T-cell (primary cell): ENCODE measurements around the gene CCDC85B. TPM values are rescaled to one million over a fixed set of nuclear protein-coding genes. Genes with fewer than 3 reads are reported as not detected.
A peak's percentile ranks its signal among the peaks of the same experiment; 100 is the strongest.
"Not testable (repeated sequence)": the region's sequence is repeated elsewhere in the genome, so short reads cannot be mapped to it uniquely, and the experiment has no call there.

Experiments
- ATAC-seq, 4 experiments: fragments of 200-7000 bp in 3 of 4; fragments of 150-1000 bp in 1 of 4; cut with Tn5 transposase; replicated peaks in 1 of 4; 1 replicate in 3 of 4; 2 replicates in 1 of 4; pipeline ENCODE4 v1.10.0; 2021; ENCODE audit warnings: moderate library complexity in 3 of 4, mild to moderate bottlenecking in 2 of 4, moderate number of reproducible peaks in 1 of 4
- CTCF ChIA-PET, 2 donors: fragments of 300-600 bp; sonication (Branson Sonifier 250); formaldehyde crosslinking; loops; one replicate each; lab custom pipeline; 2022; ENCODE audit warnings: antibody characterized with exemption in 2 of 2; lab: Charles Lee
- POLR2A ChIA-PET, 2 donors: fragments of 300-600 bp; sonication (Branson Sonifier 250); formaldehyde crosslinking; loops; one replicate each; lab custom pipeline; 2022; ENCODE audit warnings: antibody characterized with exemption in 2 of 2; lab: Charles Lee
- DNase-seq, 35 experiments: peaks; one replicate each; pipeline versions ENCODE4 v3.0.0 to v3.0.0-alpha.2; 2013 to 2023
- H3K27ac ChIP-seq: one replicate; pipeline ENCODE4 v1.5.1; 2013; ENCODE audit warnings: low read length
- H3K27me3 ChIP-seq, 2 experiments: replicated peaks in 1 of 2; 1 replicate in 1 of 2; 2 replicates in 1 of 2; pipeline versions ENCODE4 v1.6.1 to v1.7.0; 2013; ENCODE audit warnings: low read length in 1 of 2, mixed read lengths in 1 of 2; ENCODE audit not compliant: control insufficient read depth in 2 of 2, insufficient read depth in 2 of 2; ENCODE audit errors: extremely low read depth in 1 of 2
- H3K36me3 ChIP-seq, 2 donors: 1 replicate in 1 of 2; 2 replicates in 1 of 2; pipeline versions ENCODE4 v1.6.1 to v1.7.0; 2013; ENCODE audit warnings: low read length in 1 of 2; ENCODE audit not compliant: control insufficient read depth in 2 of 2, insufficient read depth in 1 of 2; ENCODE audit errors: extremely low read depth in 1 of 2
- H3K4me1 ChIP-seq, 2 experiments: 1 replicate in 1 of 2; 2 replicates in 1 of 2; pipeline versions ENCODE4 v1.6.1 to v1.7.0; 2013; ENCODE audit warnings: low read length in 2 of 2, mixed read lengths in 1 of 2; ENCODE audit not compliant: insufficient read depth in 2 of 2, control insufficient read depth in 1 of 2; ENCODE audit errors: extremely low read depth in 1 of 2
- H3K4me3 ChIP-seq, 2 donors: 1 replicate in 1 of 2; 2 replicates in 1 of 2; pipeline versions ENCODE4 v1.5.1 to v1.7.0; 2013; ENCODE audit warnings: mild to moderate bottlenecking in 2 of 2, low read length in 1 of 2, moderate library complexity in 1 of 2; ENCODE audit not compliant: control insufficient read depth in 1 of 2; ENCODE audit errors: extremely low read depth in 1 of 2
- H3K9me3 ChIP-seq: 2 replicates; pipeline ENCODE4 v1.7.0; 2013
- H3K27ac Mint-ChIP-seq, 2 donors: one replicate each; pipeline ENCODE4 v1.8.0; 2020 to 2021; ENCODE audit warnings: mild to moderate bottlenecking in 2 of 2, mixed read lengths in 2 of 2
- H3K27me3 Mint-ChIP-seq, 2 donors: one replicate each; pipeline ENCODE4 v1.8.0; 2021 to 2022; ENCODE audit warnings: mixed read lengths in 2 of 2
- H3K36me3 Mint-ChIP-seq: one replicate; pipeline ENCODE4 v1.8.0; 2021; ENCODE audit warnings: mixed read lengths
- H3K4me1 Mint-ChIP-seq, 3 donors: one replicate each; pipeline ENCODE4 v1.8.0; 2020 to 2022; ENCODE audit warnings: mixed read lengths in 3 of 3, mild to moderate bottlenecking in 1 of 3
- H3K4me3 Mint-ChIP-seq, 3 donors: one replicate each; pipeline ENCODE4 v1.8.0; 2020 to 2022; ENCODE audit warnings: mild to moderate bottlenecking in 3 of 3, mixed read lengths in 3 of 3, moderate library complexity in 3 of 3
- H3K9me3 Mint-ChIP-seq, 3 donors: one replicate each; pipeline ENCODE4 v1.8.0; 2020 to 2022; ENCODE audit warnings: mixed read lengths in 3 of 3
- WGBS: methylation state at CpG from one replicate; pipeline ENCODE4 v1.1.5; 2013; ENCODE audit warnings: missing lambda C conversion rate; ENCODE audit not compliant: insufficient coverage; 5-methylcytosine and 5-hydroxymethylcytosine counted together
- total RNA-seq, 35 experiments: library from RNA in 6 of 35; stranded (reverse) in 6 of 35; fragments of 120-200 nt in 1 of 35; gene quantifications; one replicate each; pipeline versions ENCODE4 v1.2.1 to v1.2.4 and lab custom pipeline; 2013 to 2026

The CCDC85B gene
- total RNA-seq = 10 to 100 TPM; 20.3 to 39.0 (median 37.4) TPM
- 24.6 TPM for total RNA-seq (2013)
- 17.3 to 51.3 (median 30.4) reads per million in 29 experiments for total RNA-seq (lab: John Stamatoyannopoulos, UW)

DNA sequence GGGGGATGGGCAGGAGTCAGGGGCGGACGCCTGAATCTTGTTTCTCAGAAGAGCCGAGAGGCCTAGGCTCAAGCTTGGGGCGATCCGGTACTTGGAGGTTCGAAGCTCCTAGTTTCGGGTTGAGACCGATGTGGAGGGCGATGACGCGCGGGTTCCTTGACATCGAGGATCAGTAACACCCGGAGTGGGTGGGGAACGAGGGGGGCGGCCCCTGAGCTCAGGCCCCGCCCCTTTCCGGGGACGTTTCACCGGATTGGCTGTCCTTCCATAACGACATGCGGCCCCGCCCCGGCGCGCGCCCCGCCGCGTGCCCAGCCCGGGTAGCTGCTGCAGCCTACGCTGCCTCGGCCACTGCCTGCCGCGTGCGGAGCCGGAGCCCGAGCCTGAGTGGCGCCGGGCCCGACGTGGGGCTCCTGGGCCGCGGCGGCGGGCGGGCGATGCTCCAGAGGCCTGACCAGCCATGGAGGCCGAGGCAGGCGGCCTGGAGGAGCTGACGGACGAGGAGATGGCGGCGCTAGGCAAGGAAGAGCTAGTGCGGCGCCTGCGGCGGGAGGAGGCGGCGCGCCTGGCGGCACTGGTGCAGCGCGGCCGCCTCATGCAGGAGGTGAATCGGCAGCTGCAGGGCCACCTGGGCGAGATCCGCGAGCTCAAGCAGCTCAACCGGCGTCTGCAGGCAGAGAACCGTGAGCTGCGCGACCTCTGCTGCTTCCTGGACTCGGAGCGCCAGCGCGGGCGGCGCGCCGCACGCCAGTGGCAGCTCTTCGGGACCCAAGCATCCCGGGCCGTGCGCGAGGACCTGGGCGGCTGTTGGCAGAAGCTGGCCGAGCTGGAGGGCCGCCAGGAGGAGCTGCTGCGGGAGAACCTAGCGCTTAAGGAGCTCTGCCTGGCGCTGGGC, at the start of gene CCDC85B:
Gene CCDC85B, plus strand, starts transcription at position 350 of the 895 bp plus-strand sequence. Its CDS starts 111 bp downstream, at position 461.
- Histone ChIP-seq H3K36me3 (peaks cover 3 to 9% of the 10 kb centered on the region in 2 donors), H3K27ac (peak within 1 kb of the TSS; percentile 91), H3K27me3 (no peaks in the 10 kb centered on the region), H3K9me3 (no peaks in the 10 kb centered on the region), H3K4me1 (peaks cover 30 to 67% of the 10 kb centered on the region in 2 experiments), H3K4me3 (peak within 1 kb of the TSS; percentile 77 to 83)
- DNase-seq = peak; percentile 92 to 99 (median 97)
- ChIA-PET POLR2A (interaction anchor here (0.5 to 3.7 kb wide), 16 partner anchors 8 to 276 kb away, joined by 3 to 20 read pairs (median 4); partner anchors contain the start of genes BANF1 (in 1 of the 2), EIF1AD (in 1 of the 2), FOSL1 (in 1 of the 2) and MUS81 (in 1 of the 2)), CTCF (interaction anchor here (0.5 to 9.7 kb wide), 16 partner anchors 7 to 275 kb away, joined by 3 to 167 read pairs (median 4); partner anchors contain the start of genes BANF1 (in 1 of the 2), C11orf68 (in 1 of the 2), CFL1 (in 1 of the 2) and FOSL1 (in 1 of the 2))
- Mint-ChIP-seq H3K4me1 (peaks cover 66 to 72% (median 69%) of the 10 kb centered on the region in 3 donors), H3K4me3 (peak within 1 kb of the TSS; percentile 85 to 94 (median 92)), H3K27ac (peak within 1 kb of the TSS; percentile 93 to 99), H3K36me3 (no peaks in the 10 kb centered on the region), H3K27me3 (no peaks in the 10 kb centered on the region), H3K9me3 (no peaks in the 10 kb centered on the region)
- peak; percentile 74 to 80 (median 74) for ATAC-seq
- WGBS = under 1% methylated on average over 94 of the region's 94 CpGs

DNA sequence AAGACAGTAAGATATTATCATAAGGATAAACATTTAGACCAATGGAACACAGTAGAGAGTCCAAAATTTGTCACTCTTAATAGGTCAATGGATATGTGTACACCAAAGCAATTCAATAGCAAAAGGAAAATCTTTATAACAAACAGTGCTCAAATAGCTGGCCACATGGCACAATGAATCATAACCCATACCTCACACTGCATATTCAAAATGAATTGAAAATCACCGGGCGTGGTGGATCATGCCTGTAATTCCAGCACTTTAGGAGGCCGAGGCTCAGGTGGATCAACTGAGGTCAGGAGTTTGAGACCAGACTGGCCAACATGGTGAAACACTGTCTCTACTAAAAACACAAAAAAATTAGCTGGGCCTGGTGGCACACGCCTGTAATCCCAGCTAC, 48.3 kb upstream of the CCDC85B start:
- no peaks in the 10 kb centered on the region for H3K27me3 ChIP-seq
- POLR2A ChIA-PET = interaction anchor here in 1 of 2 donors (0.7 kb wide), 1 partner anchor 10 kb away, joined by 7 read pairs; no protein-coding TSS in a partner anchor
- WGBS = 93% methylated on average over 3 of the region's 4 CpGs

DNA sequence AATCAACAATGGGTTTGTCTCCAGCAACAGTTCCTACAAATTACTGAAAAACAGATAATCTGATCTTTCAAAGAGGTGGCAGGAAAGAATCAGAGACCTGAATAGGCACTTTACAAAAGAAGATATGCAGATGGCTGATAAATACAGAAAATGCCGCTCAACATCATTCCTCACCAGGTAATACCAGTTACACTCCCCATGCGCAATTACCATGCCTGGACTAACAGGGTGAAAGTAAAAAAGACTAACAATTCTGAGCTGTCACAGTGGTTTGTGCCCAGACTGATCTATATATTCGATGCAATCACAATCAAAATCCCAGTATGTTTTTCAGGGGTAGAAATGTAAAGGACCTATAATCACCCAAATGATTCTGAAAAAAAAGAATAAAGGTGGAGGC, 46.7 kb upstream of the CCDC85B start:
- no peaks in the 10 kb centered on the region for H3K36me3 ChIP-seq
- Mint-ChIP-seq H3K36me3 (no peaks in the 10 kb centered on the region), H3K9me3 (no peaks in the 10 kb centered on the region), H3K4me1 (no peaks in the 10 kb centered on the region), H3K4me3 (no peak overlapping the region), H3K27me3 (no peaks in the 10 kb centered on the region), H3K27ac (no peak overlapping the region)
- no peak overlapping the region for H3K4me3 ChIP-seq
- ChIA-PET POLR2A (no interaction called here), CTCF (no interaction called here)
- H3K27ac ChIP-seq = no peak overlapping the region
- DNase-seq (no peak), ATAC-seq (no peak)
- H3K9me3 ChIP-seq = no peaks in the 10 kb centered on the region
- no peaks in the 10 kb centered on the region for H3K4me1 ChIP-seq
- H3K27me3 ChIP-seq = no peaks in the 10 kb centered on the region
- WGBS = 80% methylated on average over 1 of the region's 3 CpGs

More for the DNA sequence above, 48.3 kb upstream of the CCDC85B start:
- Histone ChIP-seq H3K36me3 (no peaks in the 10 kb centered on the region), H3K4me3 (no peak overlapping the region), H3K9me3 (no peaks in the 10 kb centered on the region), H3K4me1 (no peaks in the 10 kb centered on the region), H3K27ac (no peak overlapping the region)
- ATAC-seq (no peak), DNase-seq (no peak)
- Mint-ChIP-seq H3K9me3 (no peaks in the 10 kb centered on the region), H3K27me3 (no peaks in the 10 kb centered on the region), H3K4me1 (no peaks in the 10 kb centered on the region), H3K27ac (no peak overlapping the region), H3K36me3 (no peaks in the 10 kb centered on the region), H3K4me3 (no peak overlapping the region)
- CTCF ChIA-PET = no interaction called here

DNA sequence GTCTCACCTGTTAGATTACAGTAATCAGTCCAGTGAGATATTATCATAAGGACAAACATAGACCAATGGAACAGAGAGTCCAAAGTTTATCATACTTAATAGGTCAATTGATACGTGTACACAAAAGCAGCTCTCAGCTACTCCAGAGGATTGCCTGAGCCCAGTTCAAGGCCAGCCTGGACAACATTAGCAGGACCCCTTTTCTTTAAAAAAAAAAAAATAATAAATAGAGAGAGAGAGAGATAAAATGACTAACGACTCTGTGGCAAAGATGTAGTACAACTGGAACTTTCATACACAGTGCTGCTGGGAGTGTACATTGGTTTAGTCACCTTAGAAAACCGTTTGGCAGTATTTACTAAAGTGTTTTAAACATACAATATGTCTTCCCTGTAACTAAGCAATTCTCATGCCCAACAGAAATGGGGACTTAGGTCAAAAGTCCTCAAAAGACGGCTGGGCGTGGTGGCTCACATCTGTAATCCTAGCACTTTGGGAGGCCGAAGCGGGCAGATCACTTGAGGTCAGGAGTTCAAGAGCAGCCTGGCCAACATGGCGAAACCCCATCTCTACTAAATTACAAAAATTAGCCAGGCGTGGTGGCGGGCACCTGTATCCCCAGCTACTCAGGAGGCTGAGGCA, 46.1 kb upstream of the CCDC85B start:
- H3K4me1 ChIP-seq = no peaks in the 10 kb centered on the region
- no peak overlapping the region for H3K4me3 ChIP-seq
- no peak for ATAC-seq
- H3K9me3 Mint-ChIP-seq = no peaks in the 10 kb centered on the region
- no peaks in the 10 kb centered on the region for H3K36me3 Mint-ChIP-seq
- H3K27ac Mint-ChIP-seq = no peak overlapping the region
- H3K36me3 ChIP-seq = no peaks in the 10 kb centered on the region
- H3K27me3 ChIP-seq = no peaks in the 10 kb centered on the region
- POLR2A ChIA-PET = no interaction called here
- no peaks in the 10 kb centered on the region for H3K27me3 Mint-ChIP-seq
- no peak for DNase-seq
- H3K9me3 ChIP-seq = no peaks in the 10 kb centered on the region
- 94% methylated on average over 3 of the region's 10 CpGs for WGBS
- H3K27ac ChIP-seq = no peak overlapping the region
- CTCF ChIA-PET = interaction anchor here in 1 of 2 donors (0.6 kb wide), 1 partner anchor 15 kb away, joined by 4 read pairs; no protein-coding TSS in a partner anchor
- H3K4me3 Mint-ChIP-seq = no peak overlapping the region
- no peaks in the 10 kb centered on the region for H3K4me1 Mint-ChIP-seq

DNA sequence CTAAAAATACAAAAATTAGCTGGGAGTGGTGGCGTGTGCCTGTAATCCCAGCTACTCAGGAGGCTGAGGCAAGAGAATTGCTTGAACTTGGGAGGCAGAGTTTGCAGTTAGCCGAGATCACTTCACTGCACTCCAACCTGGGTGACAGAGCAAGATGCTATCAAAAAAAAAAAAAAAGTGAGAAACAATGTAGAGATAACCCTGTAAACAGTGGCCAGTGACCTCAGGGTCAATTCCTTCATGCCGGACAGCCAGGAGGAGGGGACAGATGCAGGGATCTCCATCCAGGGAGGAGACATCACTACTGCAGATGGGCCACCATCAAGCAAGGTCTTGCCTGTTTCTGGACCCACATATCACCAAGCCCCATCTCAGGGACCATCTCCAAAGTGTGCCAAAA, 42.7 kb upstream of the CCDC85B start:
- H3K4me3 Mint-ChIP-seq = no peak overlapping the region
- no peak for ATAC-seq
- ChIA-PET CTCF (interaction anchor here in 1 of 2 donors (1.5 kb wide), 1 partner anchor 37 kb away, joined by 3 read pairs; no protein-coding TSS in a partner anchor), POLR2A (interaction anchor here in 1 of 2 donors (0.7 kb wide), 1 partner anchor 42 kb away, joined by 5 read pairs; no protein-coding TSS in a partner anchor)
- Histone ChIP-seq H3K4me3 (no peak overlapping the region), H3K36me3 (peaks cover 10 to 23% of the 10 kb centered on the region in 2 donors), H3K9me3 (no peaks in the 10 kb centered on the region), H3K27me3 (no peaks in the 10 kb centered on the region), H3K27ac (no peak overlapping the region), H3K4me1 (no peaks in the 10 kb centered on the region)
- no peaks in the 10 kb centered on the region for H3K9me3 Mint-ChIP-seq
- DNase-seq = no peak
- H3K4me1 Mint-ChIP-seq = peaks cover 0 to 3% (median 3%) of the 10 kb centered on the region in 3 donors
- H3K27ac Mint-ChIP-seq = peak overlapping the region in 1 of 2 donors; percentile 22
- no peaks in the 10 kb centered on the region for H3K27me3 Mint-ChIP-seq
- WGBS = no CpG with 5 or more reads among the region's 3 CpGs
- peaks cover 11% of the 10 kb centered on the region for H3K36me3 Mint-ChIP-seq

DNA sequence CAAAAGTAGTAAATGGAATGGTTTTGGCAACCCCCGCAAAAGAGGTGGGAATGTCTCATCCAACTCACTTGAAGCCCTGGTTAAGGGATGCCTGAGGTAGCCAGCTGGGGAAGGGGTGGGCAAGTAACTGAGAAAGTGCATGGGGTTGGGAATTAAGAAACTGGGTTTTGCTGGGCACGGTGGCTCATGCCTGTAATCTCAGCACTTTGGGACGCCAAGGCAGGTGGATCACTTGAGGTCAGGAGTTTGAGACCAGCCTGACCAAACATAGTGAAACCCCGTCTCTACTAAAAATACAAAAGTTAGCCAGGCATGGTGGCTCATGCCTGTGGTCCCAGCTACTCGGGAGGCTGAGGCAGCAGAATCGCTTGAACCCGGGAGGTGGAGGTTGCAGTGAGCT, 41.8 kb upstream of the CCDC85B start:
- H3K9me3 ChIP-seq = not testable (repeated sequence)

More for the DNA sequence above, 41.8 kb upstream of the CCDC85B start:
- H3K27ac ChIP-seq, H3K27me3 ChIP-seq, H3K4me1 Mint-ChIP-seq, H3K4me3 Mint-ChIP-seq, H3K4me3 ChIP-seq, H3K27me3 Mint-ChIP-seq, ATAC-seq, H3K4me1 ChIP-seq, DNase-seq, H3K9me3 Mint-ChIP-seq: not testable (repeated sequence)
- peaks cover 18% of the 10 kb centered on the region for H3K36me3 Mint-ChIP-seq
- H3K36me3 ChIP-seq = peaks cover 10 to 32% of the 10 kb centered on the region in 2 donors
- 75% methylated on average over 5 of the region's 7 CpGs for WGBS
- CTCF ChIA-PET = interaction anchor here in 1 of 2 donors (0.6 to 1.0 kb wide), 2 partner anchors 11 to 19 kb away, joined by 3 read pairs; no protein-coding TSS in a partner anchor
- H3K27ac Mint-ChIP-seq = peak overlapping the region in 1 of 2 donors; percentile 8
- POLR2A ChIA-PET = interaction anchor here (0.6 to 0.7 kb wide), 2 partner anchors 265 to 498 kb away, joined by 3 to 4 read pairs; no protein-coding TSS in a partner anchor
